GM18526 (cell line): Measurements from ENCODE around the gene CSF3R.

Source experiments
- POLR2A ChIP-seq: IDR thresholded peaks from 3 replicates; pipeline ENCODE4 v1.6.1; 2011; ENCODE audit not compliant: insufficient read length; ENCODE audit errors: extremely low read depth

CSF3R gene

DNA sequence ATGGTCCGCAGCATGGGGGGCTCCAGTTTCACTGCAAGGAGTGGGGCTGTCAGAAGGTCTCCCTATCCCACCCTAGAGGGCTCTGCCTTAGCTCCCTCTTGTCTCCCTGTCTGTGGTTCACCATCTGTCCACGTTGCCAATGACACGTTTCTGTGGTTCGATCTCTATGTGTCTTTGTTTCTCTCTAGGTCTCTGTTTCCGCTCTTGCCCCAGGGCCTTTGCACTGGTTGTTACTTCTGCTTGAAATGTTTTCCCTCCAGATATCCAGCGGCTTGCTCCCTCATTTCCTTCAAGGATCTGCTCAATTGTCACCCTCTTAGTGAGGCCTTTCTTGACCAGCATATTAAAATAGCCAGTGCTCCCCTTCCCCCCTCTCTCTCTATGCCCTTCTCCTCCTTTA is 10.1 kb downstream of the CSF3R start:
- no peak for TF ChIP-seq POLR2A

DNA sequence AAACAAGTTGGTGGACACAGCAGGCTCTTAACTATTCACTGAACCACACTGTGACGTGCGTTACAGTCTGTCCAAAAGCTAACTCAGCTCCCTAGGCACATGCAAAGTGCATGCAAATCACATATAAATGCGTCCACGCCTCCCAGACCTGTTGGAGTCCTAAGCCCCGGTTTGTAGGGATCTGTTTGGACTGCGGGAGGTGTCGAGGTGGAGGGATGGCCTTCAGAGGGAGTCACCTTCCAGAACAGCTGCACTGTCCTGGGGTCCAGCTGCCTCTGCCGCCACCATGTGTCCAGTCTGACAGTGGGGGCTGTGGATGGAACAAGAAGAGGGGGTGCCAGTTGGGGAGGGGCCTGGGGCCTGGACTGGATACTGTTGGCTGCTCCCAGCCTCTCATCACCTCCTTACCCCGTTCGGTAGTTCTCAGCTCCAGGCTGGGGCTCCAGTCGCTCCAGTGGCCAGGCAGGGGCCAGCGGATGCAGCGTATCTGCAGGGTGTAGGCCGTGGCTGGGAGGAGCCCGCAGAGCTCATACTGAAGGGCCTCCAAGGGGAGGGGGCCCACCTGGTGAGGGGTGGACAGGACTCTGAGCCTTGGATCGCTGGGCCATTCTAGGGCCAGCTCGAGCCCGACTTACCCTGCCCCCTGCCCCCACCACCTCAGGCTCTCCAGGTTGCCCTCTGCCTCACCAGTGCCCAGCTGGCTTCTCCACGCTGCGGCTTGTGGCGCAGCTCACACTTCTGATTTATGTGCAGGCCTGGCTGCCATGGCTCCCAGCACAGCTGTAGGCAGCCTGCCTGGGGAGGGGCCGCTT is 10.7 kb downstream of the CSF3R start:
- no peak for TF ChIP-seq POLR2A

DNA sequence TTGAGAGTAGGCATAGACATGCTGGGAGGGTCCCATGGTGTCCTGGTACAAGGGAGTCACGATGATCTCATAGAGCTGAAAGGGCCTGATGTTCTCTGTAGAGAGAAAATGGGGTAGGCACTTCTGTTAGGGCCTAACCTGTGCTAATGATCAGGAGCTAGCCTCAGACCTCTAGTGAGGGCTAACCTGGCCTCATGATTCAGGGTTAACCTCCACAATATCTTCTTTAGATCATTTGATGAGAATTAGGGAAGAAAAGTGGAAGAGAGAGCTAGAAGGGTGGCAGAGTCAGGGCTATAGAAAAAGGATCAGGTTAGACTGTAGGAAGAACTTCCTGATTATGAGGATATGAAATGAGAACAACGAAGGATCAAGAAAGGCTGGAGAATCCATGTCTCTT is 13.6 kb downstream of the CSF3R start:
- no peak for TF ChIP-seq POLR2A

DNA sequence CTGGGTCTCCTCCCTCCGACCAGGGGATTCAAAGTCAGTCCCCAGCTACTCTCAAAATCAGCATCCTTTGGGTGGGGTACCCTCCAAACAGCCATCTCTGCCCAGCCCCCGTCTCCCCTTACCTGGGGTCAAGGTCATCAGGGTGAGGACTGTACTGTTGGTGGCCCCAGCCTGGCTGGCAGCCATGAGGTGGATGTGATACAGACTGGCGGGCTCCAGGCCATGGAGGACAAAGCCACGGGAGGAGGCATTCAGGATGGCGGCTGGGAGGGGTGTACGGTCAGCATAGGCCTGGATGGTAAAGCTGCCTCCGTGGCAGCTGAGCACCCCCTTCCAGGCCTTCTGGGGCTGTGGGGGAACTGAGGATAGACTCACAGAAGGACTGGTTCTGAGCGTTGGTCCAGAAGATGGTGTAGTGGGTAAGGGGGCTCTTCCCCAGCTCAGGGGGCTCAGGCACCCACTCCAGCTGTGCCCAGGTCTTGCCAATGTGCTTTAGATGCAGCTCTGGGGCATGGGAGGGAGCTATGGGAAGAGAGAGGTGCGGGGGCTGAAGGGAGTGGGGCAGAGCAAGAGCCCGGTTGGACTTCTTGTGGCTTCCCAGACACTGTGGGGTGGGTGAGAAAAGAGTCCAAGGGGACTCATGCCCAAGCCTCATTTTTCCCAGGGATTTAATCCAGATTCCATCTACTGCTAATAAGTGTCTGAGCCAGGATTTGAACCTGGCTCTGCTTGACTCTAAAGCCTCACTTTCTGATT is 14.8 kb downstream of the CSF3R start:
- no peak for TF ChIP-seq POLR2A

DNA sequence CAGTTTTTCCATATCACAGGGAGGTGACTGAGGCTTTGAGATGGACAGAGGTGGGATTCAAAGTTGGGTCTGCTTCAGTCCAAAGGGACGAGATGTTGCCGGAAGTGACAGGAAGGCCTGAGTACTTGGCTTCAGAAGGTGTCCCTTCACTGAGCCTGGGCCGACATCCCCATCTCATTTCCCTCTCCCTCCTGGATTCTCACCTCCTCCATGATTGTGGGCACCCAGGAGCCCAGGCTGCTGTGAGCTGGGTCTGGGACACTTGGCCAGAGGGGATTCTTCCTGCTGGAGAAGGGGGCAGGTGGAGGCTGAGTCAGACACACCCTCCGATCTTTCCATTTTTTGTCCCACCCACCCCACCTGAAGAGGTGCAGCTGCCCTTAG is 15.7 kb downstream of the CSF3R start:
- no peak for TF ChIP-seq POLR2A

DNA sequence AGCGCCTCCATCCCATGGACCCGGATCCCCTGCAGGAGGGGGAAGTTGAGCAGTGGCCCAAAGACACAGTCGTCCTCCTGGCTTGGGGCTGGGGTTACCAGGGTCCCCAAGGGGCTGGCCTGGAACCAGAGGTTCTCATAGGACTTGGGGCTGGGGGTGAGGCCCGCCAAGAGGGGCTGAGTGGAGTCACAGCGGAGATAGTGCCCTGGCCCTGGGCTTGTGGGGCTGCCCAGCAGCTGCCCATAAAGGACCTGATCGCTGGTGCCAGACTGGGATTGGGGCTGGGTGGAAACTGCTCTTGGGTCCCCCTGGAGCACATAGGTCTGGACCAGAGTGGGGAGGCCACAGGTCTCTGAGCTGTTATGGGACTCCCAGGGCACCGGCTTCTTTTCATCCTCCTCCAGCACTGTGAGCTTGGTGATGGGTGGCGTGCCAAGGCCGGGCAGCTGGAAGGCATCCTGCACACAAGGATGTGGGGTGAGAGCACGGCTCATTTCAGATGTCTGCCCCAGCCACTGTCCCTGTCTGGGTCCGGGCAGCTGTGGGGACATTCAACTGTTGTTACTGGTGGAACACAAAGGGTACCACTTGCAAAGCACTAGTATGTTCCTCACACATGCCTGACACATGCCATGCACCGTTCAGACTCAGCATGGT is 16.2 kb downstream of the CSF3R start:
- TF ChIP-seq POLR2A: no peak

DNA sequence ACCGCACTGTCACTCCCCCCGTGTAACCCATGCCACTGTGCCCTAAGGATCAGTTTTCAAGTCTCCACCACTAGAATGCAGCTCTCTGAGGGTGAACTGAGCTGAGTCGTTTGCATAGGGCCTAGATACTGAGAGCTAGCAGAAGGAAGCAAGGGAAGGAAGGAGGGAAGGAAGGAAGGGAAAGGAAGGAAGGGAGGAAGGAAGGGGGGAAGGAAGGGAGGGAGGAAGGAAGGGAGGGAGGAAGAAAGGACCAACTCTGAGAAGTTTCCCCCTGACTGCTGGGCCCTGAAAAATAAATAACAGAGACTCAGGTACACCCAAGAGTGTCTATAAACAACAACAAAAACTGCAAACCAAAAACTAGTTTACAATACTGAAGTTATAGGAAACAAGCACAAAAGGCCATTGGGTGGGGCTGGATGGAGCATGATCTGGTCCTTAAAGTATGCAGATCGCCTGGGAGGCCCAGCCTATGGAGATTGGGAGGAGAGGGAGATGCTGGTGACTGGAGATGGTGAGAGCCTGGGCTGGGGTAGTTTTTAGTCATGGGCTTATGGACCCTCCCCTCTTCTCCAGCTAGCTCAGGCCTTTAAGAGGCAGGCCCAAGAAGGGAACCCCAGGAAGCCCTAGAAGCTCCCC is 16.9 kb downstream of the CSF3R start:
- TF ChIP-seq POLR2A: no peak

DNA sequence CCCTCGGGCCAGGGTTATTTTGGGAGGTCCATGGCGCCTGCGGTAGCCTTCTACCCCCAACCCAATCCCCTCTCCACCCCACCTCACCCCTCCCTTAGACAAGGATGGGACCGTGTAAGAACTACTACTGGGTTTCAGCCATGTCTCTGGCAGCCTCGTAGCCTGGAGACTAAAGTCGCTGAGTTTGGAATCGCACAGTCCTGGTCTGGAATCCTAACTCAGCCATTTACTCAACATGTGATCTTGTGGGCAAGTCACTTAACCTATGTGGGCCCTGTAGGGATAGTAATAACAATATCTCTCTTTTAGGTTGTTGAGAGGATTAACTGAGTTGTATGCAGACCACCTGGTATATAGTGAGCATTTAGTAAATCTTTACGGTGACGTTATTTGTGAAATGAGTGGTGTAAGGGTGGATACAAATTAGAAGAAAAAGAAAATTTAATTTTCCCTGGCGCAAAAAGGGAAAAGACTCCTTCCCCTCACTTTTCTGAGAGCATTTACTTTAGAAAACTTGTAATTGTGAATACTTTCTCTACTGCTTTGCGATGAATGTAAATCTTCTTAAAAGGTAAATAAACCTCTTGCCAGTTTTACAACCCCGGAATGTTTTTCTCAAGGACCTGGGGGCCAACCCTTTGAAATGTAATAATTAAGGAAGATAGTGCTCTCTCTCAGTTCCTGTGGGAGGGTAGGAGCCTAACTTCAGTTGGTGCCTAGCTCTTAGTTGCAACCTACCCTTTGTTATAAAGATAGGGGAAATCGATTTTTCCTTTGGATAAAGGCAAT is 17.9 kb downstream of the CSF3R start:
- TF ChIP-seq POLR2A: no peak

DNA sequence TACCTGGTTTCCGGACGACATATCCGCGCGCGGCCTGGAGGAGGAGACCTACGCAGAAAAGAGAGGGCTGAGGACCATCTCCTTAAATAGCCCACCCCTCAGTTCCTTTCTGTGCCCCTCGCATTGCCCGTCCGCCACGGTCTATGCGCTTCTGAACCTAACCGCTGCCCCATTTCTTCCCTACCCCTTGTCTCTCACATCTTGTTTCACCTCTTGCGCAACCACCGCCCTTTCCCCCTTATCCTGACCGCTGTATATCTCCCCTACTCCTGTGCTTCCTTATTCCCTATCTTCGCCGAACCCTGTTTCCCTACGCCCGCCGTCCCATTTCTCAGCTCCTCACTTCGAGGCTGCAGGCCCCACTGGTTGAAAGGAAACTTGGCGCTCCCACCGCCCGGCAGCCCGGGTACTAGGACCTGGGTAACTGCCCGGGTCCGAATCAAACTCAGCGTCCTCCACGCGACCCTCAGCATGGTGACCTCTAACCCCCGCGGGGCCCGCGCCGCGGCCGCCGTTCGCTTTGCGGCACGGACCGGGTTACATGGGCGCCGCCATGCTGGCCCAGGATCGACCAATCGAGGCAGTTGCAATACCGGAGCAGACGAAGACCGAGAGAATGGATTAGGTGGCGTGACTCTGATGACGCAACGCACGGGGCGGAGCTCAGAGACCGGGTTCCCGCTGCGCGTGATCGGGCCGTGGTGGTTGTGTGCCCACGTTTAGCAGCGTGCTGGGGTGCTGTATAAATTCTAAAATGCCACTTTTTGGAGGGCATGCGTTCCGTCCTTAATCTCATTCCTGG is 18.7 kb downstream of the CSF3R start, which contains the start of gene MRPS15:
TSS of gene MRPS15 (minus strand) at position 582 of the 802 bp plus-strand sequence. CDS start at position 473, 109 bp downstream.
- peak; percentile 93 for TF ChIP-seq POLR2A

DNA sequence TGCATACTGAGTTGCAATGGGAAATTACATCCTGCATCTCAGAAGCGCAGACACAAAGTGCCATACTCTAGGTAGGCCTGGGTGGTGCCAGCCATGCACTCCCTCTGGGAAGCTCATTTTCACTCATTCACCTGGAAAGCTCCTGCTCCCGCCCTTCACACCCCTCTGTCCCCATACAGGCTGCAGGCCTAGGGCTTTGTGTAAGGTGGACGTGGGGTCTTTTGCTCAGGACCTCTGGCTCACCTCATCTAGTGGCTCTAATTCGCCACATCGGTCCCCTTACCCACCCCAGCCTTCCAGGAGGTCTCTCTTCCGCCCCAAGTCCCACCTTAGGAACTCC is 19.3 kb downstream of the CSF3R start:
- no peak for TF ChIP-seq POLR2A

DNA sequence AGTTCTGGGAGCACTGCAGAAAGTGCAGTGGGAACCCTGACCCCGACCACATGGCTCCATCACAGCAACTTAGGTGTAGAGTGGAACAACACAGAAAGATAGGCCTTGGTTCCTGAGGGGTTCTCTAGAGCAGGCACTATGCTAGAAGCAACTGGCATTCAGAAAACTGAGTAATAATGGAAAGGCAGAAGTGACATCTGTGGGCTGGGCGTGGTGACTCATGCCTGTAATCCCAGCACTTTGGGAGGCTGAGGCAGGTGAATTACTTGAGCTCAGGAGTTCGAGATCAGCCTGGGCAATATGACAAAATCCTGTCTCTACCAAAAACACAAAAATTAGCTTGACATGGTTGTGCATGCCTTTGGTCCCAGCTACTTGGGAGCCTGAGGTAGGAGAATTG is 23.8 kb downstream of the CSF3R start:
- no peak for TF ChIP-seq POLR2A

DNA sequence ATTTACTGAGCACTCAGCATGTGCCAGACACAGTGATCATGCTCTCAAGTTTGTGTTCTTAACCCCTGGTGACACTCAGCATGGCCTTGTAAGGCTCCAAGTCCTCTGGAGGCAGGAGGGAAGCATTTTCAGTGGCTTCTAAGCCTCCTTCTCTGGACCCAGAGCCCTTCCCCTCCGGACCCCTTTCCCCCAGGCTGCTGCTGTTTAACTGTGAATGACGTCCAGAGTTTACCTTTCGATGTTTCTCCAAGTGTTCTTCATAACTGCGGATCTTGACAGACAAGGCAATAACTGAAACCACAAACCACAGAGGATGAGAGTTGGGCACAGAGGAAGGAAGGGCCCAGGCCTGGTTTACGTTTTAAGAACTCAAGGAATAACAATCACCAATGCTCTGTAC is 25.0 kb downstream of the CSF3R start:
- no peak for TF ChIP-seq POLR2A

DNA sequence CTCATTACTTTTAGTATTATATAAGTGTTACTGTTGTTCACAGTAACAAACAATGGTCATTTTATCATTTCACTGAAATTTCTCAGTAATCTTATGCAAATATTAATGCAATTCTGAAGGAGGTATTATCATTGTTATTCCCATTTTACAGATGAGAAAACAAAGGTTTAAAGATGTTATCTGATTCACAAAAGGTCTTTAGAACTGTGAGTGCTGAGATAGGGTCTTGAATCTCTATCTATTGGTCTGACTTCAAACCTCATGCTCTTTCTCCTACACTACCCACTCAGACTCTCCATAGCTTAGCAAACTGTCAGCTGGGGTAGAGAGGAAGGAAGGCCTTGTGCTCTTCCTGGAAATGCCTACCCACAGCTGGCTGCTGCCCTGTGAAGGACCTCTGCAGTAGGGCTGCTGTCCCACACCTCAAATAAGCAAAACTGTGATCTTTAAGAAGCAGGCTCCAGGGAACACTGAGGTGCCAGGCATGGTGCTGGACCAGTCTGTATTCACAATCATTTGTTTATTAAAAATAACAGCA is 26.3 kb downstream of the CSF3R start:
- no peak for TF ChIP-seq POLR2A

DNA sequence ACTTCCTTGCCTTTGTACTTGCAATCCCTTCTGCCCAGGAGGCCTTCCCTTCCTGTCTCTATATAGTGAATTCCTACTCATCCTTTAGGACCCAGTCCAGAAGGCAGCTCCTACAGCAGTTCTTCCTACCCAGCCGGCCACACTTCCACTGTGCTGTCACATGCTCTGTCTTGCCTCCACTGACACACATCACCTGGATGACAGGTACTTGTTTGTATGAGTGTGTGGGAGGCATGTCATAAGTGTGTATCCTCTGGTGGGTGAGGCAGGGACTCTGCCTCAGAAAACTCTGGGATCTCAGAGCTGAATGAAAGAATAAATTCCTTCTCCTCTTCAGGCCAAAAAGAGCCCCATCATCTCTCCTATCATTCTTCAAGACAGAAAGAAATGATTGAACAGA is 27.3 kb downstream of the CSF3R start:
- no peak for TF ChIP-seq POLR2A
